Bronchial smooth muscle cell (primary cell): Measurements from ENCODE around the gene VCAM1. TPM values are rescaled to one million over a fixed set of nuclear protein-coding genes. Genes with fewer than 3 reads are reported as not detected.

Experiments used
- total RNA-seq: library from RNA; depleted of rRNA; stranded (reverse); fragments of >200 nt; gene quantifications from 2 replicates; pipeline ENCODE4 v1.2.1, GENCODE V29; 2014

VCAM1 gene
- total RNA-seq, result 20.8 and 21.8 TPM in 2 replicates

GRCh38 chr1:100719490-100719889 is at the start of gene VCAM1:
Gene VCAM1 (plus strand): TSS chr1:100719742. CDS start chr1:100719861, 119 bp downstream.

Other genes starting within 250 kb of the VCAM1 start
- under 0.01 TPM in 1 of 2 replicates, not detected in the other for gene GPR88, start 181.6 kb upstream of the VCAM1 start, total RNA-seq
- 16.3 and 32.9 TPM in 2 replicates for gene EXTL2, start 175.1 kb downstream of the VCAM1 start, total RNA-seq
- gene SLC30A7, start 176.3 kb downstream of the VCAM1 start, total RNA-seq, result 17.3 and 19.4 TPM in 2 replicates